Ishikawa (cell line): ENCODE results near the gene SYCE1.

ENCODE experiments used
- EP300 ChIP-seq: IDR thresholded peaks from 2 replicates; pipeline ENCODE4 v1.6.1; 2012; ENCODE audit warnings: borderline replicate concordance
- REST ChIP-seq: IDR thresholded peaks from 2 replicates; pipeline ENCODE4 v1.6.1; 2012; ENCODE audit warnings: low read depth, mild to moderate bottlenecking
- YY1 ChIP-seq: IDR thresholded peaks from 2 replicates; pipeline ENCODE4 v1.6.1; 2012; ENCODE audit warnings: low read depth

GRCh38 chr10:133590970-133591359, 25.6 kb upstream of the SYCE1 start:
- TF ChIP-seq EP300 (no peak), YY1 (no peak), REST (no peak)
